PC-9 (cell line): Measurements from ENCODE around the gene PAPSS2. TPM values are rescaled to one million over a fixed set of nuclear protein-coding genes. Genes with fewer than 3 reads are reported as not detected.

Experiments
- BruUV-seq: library from RNA; stranded (reverse); fragments of 400-500 nt; replicated peaks from 2 replicates; lab custom pipeline; 2021; lab: Mats Ljungman, UMichigan
- CTCF ChIA-PET: fragments of 300-600 bp; sonication (Branson Sonifier 250); formaldehyde crosslinking; loops from one replicate; lab custom pipeline; 2022; ENCODE audit warnings: antibody characterized with exemption; lab: Charles Lee
- POLR2A ChIA-PET: fragments of 300-600 bp; sonication (Branson Sonifier 250); formaldehyde crosslinking; loops from one replicate; lab custom pipeline; 2022; ENCODE audit warnings: antibody characterized with exemption; ENCODE audit not compliant: unreplicated experiment; lab: Charles Lee
- DNase-seq, 2 experiments: peaks; one replicate each; pipeline versions ENCODE4 v3.0.0 to v3.0.0-alpha.2; 2015 to 2022; ENCODE audit warnings: mixed read lengths in 1 of 2
- H2AFZ ChIP-seq: fragments of 200-600 bp; sonication (generic); 2 replicates; pipeline ENCODE4 v1.8.1; 2017; ENCODE audit warnings: antibody characterized with exemption
- H3F3A ChIP-seq: fragments of 200-600 bp; sonication (generic); 2 replicates; pipeline ENCODE4 v1.8.1; 2017; ENCODE audit warnings: antibody characterized with exemption, mild to moderate bottlenecking, low read depth; ENCODE audit not compliant: insufficient read depth
- H3K27ac ChIP-seq: fragments of 200-600 bp; sonication (generic); 2 replicates; pipeline ENCODE4 v1.6.1; 2016; ENCODE audit warnings: mixed run types
- H3K27me3 ChIP-seq: fragments of 200-600 bp; sonication (generic); 2 replicates; pipeline ENCODE4 v1.6.1; 2016; ENCODE audit warnings: low read depth, mixed run types; ENCODE audit not compliant: insufficient read depth
- H3K36me3 ChIP-seq: fragments of 200-600 bp; sonication (generic); 2 replicates; pipeline ENCODE4 v1.6.1; 2016; ENCODE audit warnings: low read depth, mixed run types
- H3K4me1 ChIP-seq: fragments of 200-600 bp; sonication (generic); replicated peaks from 2 replicates; pipeline ENCODE4 v1.6.1; 2016; ENCODE audit warnings: mixed run types; ENCODE audit not compliant: insufficient read depth
- H3K4me2 ChIP-seq: fragments of 200-600 bp; sonication (generic); 2 replicates; pipeline ENCODE4 v1.6.1; 2017; ENCODE audit warnings: mixed run types
- H3K4me3 ChIP-seq: fragments of 200-600 bp; sonication (generic); 2 replicates; pipeline ENCODE4 v1.6.1; 2016; ENCODE audit warnings: mixed run types
- H3K79me2 ChIP-seq: fragments of 200-600 bp; sonication (generic); 2 replicates; pipeline ENCODE4 v1.6.1; 2017; ENCODE audit warnings: low read depth, mixed run types
- H3K9me2 ChIP-seq: fragments of 200-600 bp; sonication (generic); 2 replicates; pipeline ENCODE4 v1.8.1; 2017; ENCODE audit warnings: mild to moderate bottlenecking; ENCODE audit not compliant: insufficient read depth
- H3K9me3 ChIP-seq: fragments of 200-600 bp; sonication (generic); 2 replicates; pipeline ENCODE4 v1.8.1; 2016; ENCODE audit warnings: low read depth; ENCODE audit not compliant: insufficient read depth
- H4K20me1 ChIP-seq: fragments of 200-600 bp; sonication (generic); 2 replicates; pipeline ENCODE4 v1.8.1; 2017; ENCODE audit not compliant: insufficient read depth
- CTCF ChIP-seq: fragments of 200-600 bp; sonication (generic); conservative IDR thresholded peaks from 2 replicates; pipeline ENCODE4 v1.6.1; 2017; ENCODE audit warnings: mixed run types, antibody characterized with exemption, mild to moderate bottlenecking, moderate library complexity
- EZH2 ChIP-seq: fragments of 200-600 bp; sonication (generic); IDR thresholded peaks from 2 replicates; pipeline ENCODE4 v1.8.0; 2017; ENCODE audit warnings: antibody characterized with exemption, low read depth
- intact Hi-C: fragments of 100-400 bp; cut with micrococcal nuclease; formaldehyde crosslinking; loops from one replicate; pipeline ENCODE4 v1.10.0; 2022; ENCODE audit not compliant: unreplicated experiment
- total RNA-seq: library from RNA; stranded (reverse); gene quantifications from 2 replicates; pipeline ENCODE4 v1.2.3, GENCODE V29; 2021

PAPSS2 gene
- total RNA-seq, 1 experiment from 2014 or later = 37.4 TPM

GRCh38 chr10:87677595-87677994, 17.9 kb downstream of the PAPSS2 start:
- Histone ChIP-seq H3K4me2 (no peak overlapping the region), H3F3A (peaks cover 10% of the 10 kb centered on the region; the same call in 1 of the 2 replicates), H3K4me3 (no peak overlapping the region), H3K27ac (no peak overlapping the region), H3K27me3 (no peaks in the 10 kb centered on the region), H3K9me3 (no peaks in the 10 kb centered on the region), H2AFZ (no peak overlapping the region), H3K79me2 (no peaks in the 10 kb centered on the region), H3K4me1 (peaks cover 14% of the 10 kb centered on the region), H3K36me3 (no peaks in the 10 kb centered on the region), H4K20me1 (no peaks in the 10 kb centered on the region), H3K9me2 (no peaks in the 10 kb centered on the region)
- no TSS peak for BruUV-seq
- no peak for DNase-seq
- ChIA-PET POLR2A (interaction anchor here (0.6 kb wide), 1 partner anchor 14 kb away, joined by 4 read pairs; no protein-coding TSS in a partner anchor), CTCF (no interaction called here)
- TF ChIP-seq CTCF (no peak), EZH2 (no peak)
- intact Hi-C loops = no loop called here

GRCh38 chr10:87678302-87678701, 18.6 kb downstream of the PAPSS2 start:
- no peak overlapping the region for H3K4me3 ChIP-seq
- ChIA-PET CTCF (no interaction called here), POLR2A (no interaction called here)
- no peaks in the 10 kb centered on the region for H3K79me2 ChIP-seq
- H3K9me3 ChIP-seq = no peaks in the 10 kb centered on the region
- no peak for TF ChIP-seq EZH2
- TF ChIP-seq CTCF = no peak
- H3K9me2 ChIP-seq = no peaks in the 10 kb centered on the region
- DNase-seq = no peak
- no peaks in the 10 kb centered on the region for H3K36me3 ChIP-seq
- BruUV-seq = no TSS peak
- peaks cover 10% of the 10 kb centered on the region; the same call in 1 of the 2 replicates for H3F3A ChIP-seq
- H3K27ac ChIP-seq = no peak overlapping the region
- no peaks in the 10 kb centered on the region for H4K20me1 ChIP-seq
- no peaks in the 10 kb centered on the region for H3K27me3 ChIP-seq
- H3K4me1 ChIP-seq = peaks cover 14% of the 10 kb centered on the region
- no peak overlapping the region for H2AFZ ChIP-seq
- H3K4me2 ChIP-seq = no peak overlapping the region
- intact Hi-C loops = no loop called here

- Histone ChIP-seq H2AFZ (no peak overlapping the region), H3K79me2 (no peaks in the 10 kb centered on the region), H3K4me3 (no peak overlapping the region), H3K27me3 (no peaks in the 10 kb centered on the region), H4K20me1 (no peaks in the 10 kb centered on the region), H3K4me1 (no peaks in the 10 kb centered on the region), H3K36me3 (no peaks in the 10 kb centered on the region), H3K9me3 (no peaks in the 10 kb centered on the region), H3F3A (no peaks in the 10 kb centered on the region), H3K27ac (no peak overlapping the region), H3K9me2 (no peaks in the 10 kb centered on the region), H3K4me2 (no peak overlapping the region)
- DNase-seq = no peak
- ChIA-PET CTCF (interaction anchor here (0.6 kb wide), 1 partner anchor 56 kb away, joined by 4 read pairs; no protein-coding TSS in a partner anchor), POLR2A (no interaction called here)
- TF ChIP-seq CTCF (no peak), EZH2 (no peak)
- intact Hi-C loops = no loop called here
- no TSS peak for BruUV-seq
These were observed 23.7 kb downstream of the PAPSS2 start for GRCh38 chr10:87683356-87683755.
